GM12878 (cell line): ENCODE data around the gene ABCA13. TPM values are rescaled to one million over a fixed set of nuclear protein-coding genes. Genes with fewer than 3 reads are reported as not detected.

Experiments used
- ATAC-seq: fragments of 200-7000 bp; cut with Tn5 transposase; 3 replicates; pipeline ENCODE4 v1.9.1; 2020; ENCODE audit warnings: mild to moderate bottlenecking, moderate library complexity
- BruUV-seq: library from RNA; stranded (reverse); fragments of 400-500 nt; replicated peaks from 2 replicates; lab custom pipeline; 2021; lab: Mats Ljungman, UMichigan
- CTCF ChIA-PET: fragments of 300-600 bp; sonication (Branson Sonifier 250); formaldehyde crosslinking; extraction: SDS; loops from one replicate; lab custom pipeline; 2021; ENCODE audit warnings: inconsistent platforms; lab: Yijun Ruan, JAX
- POLR2A ChIA-PET: fragments of 350-600 bp; formaldehyde crosslinking; extraction: SDS; loops from one replicate; lab custom pipeline; 2021; ENCODE audit warnings: inconsistent platforms; lab: Charles Lee
- RAD21 ChIA-PET: fragments of 300-600 bp; sonication (Branson Sonifier 250); formaldehyde crosslinking; loops from one replicate; lab custom pipeline; 2023; ENCODE audit warnings: antibody characterized with exemption; ENCODE audit not compliant: unreplicated experiment; lab: Charles Lee
- SMC1A ChIA-PET: fragments of 300-600 bp; sonication (Branson Sonifier 250); formaldehyde crosslinking; loops from one replicate; lab custom pipeline; 2023; ENCODE audit not compliant: unreplicated experiment, uncharacterized antibody; lab: Charles Lee
- DNase-seq: peaks from one replicate; pipeline ENCODE4 v3.0.0-alpha.2; 2011; ENCODE audit warnings: low read depth, low spot score
- FAIRE-seq: peaks from 3 replicates; lab custom pipeline; 2011; peaks lifted over from hg19 to GRCh38; lab: Jason Lieb, UNC
- H2AFZ ChIP-seq: 2 replicates; pipeline ENCODE4 v1.6.0; 2011; ENCODE audit warnings: low read depth, low read length, control low read depth; ENCODE audit not compliant: control insufficient read depth
- H3K27ac ChIP-seq: 2 replicates; pipeline ENCODE4 v1.5.1; 2011; ENCODE audit warnings: control low read depth; ENCODE audit not compliant: control insufficient read depth, insufficient read depth
- H3K27me3 ChIP-seq, 2 experiments: replicated peaks in 1 of 2; 2 replicates each; pipeline versions ENCODE4 v1.6.0 to v1.6.1; 2011; ENCODE audit warnings: low read length in 1 of 2; ENCODE audit not compliant: control insufficient read depth in 2 of 2, insufficient read depth in 2 of 2
- H3K36me3 ChIP-seq, 2 experiments: 2 replicates each; pipeline ENCODE4 v1.5.1; 2011; ENCODE audit warnings: low read length in 1 of 2; ENCODE audit not compliant: control insufficient read depth in 2 of 2, insufficient read depth in 2 of 2
- H3K4me1 ChIP-seq: 2 replicates; pipeline ENCODE4 v1.6.1; 2011; ENCODE audit warnings: mild to moderate bottlenecking, low read length, moderate library complexity, mixed read lengths; ENCODE audit not compliant: control insufficient read depth, insufficient read depth
- H3K4me2 ChIP-seq: 2 replicates; pipeline ENCODE4 v1.6.0; 2011; ENCODE audit warnings: control low read depth; ENCODE audit not compliant: control insufficient read depth, insufficient read depth
- H3K4me3 ChIP-seq: fragments of 200-600 bp; sonication (generic); 2 replicates; pipeline ENCODE4 v1.5.1; 2016
- H3K79me2 ChIP-seq: 2 replicates; pipeline ENCODE4 v1.6.0; 2011; ENCODE audit warnings: low read length; ENCODE audit not compliant: control insufficient read depth, insufficient read depth
- H3K9ac ChIP-seq: 2 replicates; pipeline ENCODE4 v1.8.0; 2011; ENCODE audit warnings: low read length, control low read depth, mixed read lengths; ENCODE audit not compliant: control insufficient read depth, insufficient read depth
- H3K9me3 ChIP-seq: replicated peaks from 3 replicates; pipeline ENCODE4 v1.5.1; 2011; ENCODE audit warnings: mild to moderate bottlenecking, low read length; ENCODE audit not compliant: control insufficient read depth, insufficient read depth
- H4K20me1 ChIP-seq: 2 replicates; pipeline ENCODE4 v1.6.0; 2011; ENCODE audit not compliant: control insufficient read depth, insufficient read depth
- ATF7 ChIP-seq: fragments of 450-650 bp; IDR thresholded peaks from 2 replicates; pipeline ENCODE4 v1.6.1; 2016; ENCODE audit warnings: low read depth, mild to moderate bottlenecking
- EED ChIP-seq: sonication (generic); IDR thresholded peaks from 2 replicates; pipeline ENCODE4 v1.6.1; 2016; ENCODE audit warnings: antibody characterized with exemption, low read depth
- EGR1 ChIP-seq, 2 experiments: IDR thresholded peaks; 1 replicate in 1 of 2; 2 replicates in 1 of 2; pipeline ENCODE4 v1.6.1; 2011 to 2012; ENCODE audit warnings: low read depth in 2 of 2, low read length in 2 of 2, borderline replicate concordance in 1 of 2, mild to moderate bottlenecking in 1 of 2, moderate library complexity in 1 of 2
- GATAD2B ChIP-seq: fragments of 450-650 bp; conservative IDR thresholded peaks from 2 replicates; pipeline ENCODE4 v1.6.1; 2017; ENCODE audit warnings: low read depth, mild to moderate bottlenecking, moderate library complexity
- HCFC1 ChIP-seq: fragments of 150-350 bp; IDR thresholded peaks from 2 replicates; pipeline ENCODE4 v1.6.1; 2014; ENCODE audit warnings: low read length
- HDGF ChIP-seq: fragments of 450-650 bp; IDR thresholded peaks from 2 replicates; pipeline ENCODE4 v1.6.1; 2016; ENCODE audit warnings: antibody characterized with exemption
- NFXL1 ChIP-seq: fragments of 450-650 bp; IDR thresholded peaks from 2 replicates; pipeline ENCODE4 v1.6.1; 2017; ENCODE audit warnings: antibody characterized with exemption, mild to moderate bottlenecking, borderline replicate concordance
- RFX5 ChIP-seq: IDR thresholded peaks from 2 replicates; pipeline ENCODE4 v1.6.1; 2011; ENCODE audit warnings: low read depth, low read length, improper control_type of control experiment
- TCF12 ChIP-seq: IDR thresholded peaks from 2 replicates; pipeline ENCODE4 v1.6.1; 2011; ENCODE audit warnings: low read depth, mild to moderate bottlenecking, low read length
- ZNF274 ChIP-seq: IDR thresholded peaks from one replicate; pipeline ENCODE4 v1.8.0; 2011; ENCODE audit not compliant: insufficient read length, insufficient read depth
- ZNF622 ChIP-seq: fragments of 450-650 bp; IDR thresholded peaks from 2 replicates; pipeline ENCODE4 v1.6.1; 2017; ENCODE audit warnings: mild to moderate bottlenecking, inconsistent platforms
- WGBS: methylation state at CpG from one replicate; pipeline ENCODE4 v1.1.6; 2016; ENCODE audit warnings: low lambda C conversion rate; ENCODE audit not compliant: insufficient replicate concordance, insufficient coverage; ENCODE audit errors: missing lambda C conversion rate; 5-methylcytosine and 5-hydroxymethylcytosine counted together
- in situ Hi-C: fragments of 300-500 bp; cut with MboI; formaldehyde crosslinking; loops from 9 replicates; pipeline ENCODE4 v1.14.3; 2018; ENCODE audit warnings: mixed read lengths
- intact Hi-C: fragments of 100-400 bp; cut with micrococcal nuclease; formaldehyde crosslinking; loops from one replicate; pipeline ENCODE4 v1.14.2; 2022; ENCODE audit not compliant: unreplicated experiment
- polyA plus RNA-seq, 11 experiments: library from polyadenylated mRNA; depleted of rRNA in 4 of 11; unstranded in 6 of 11; stranded (reverse) in 5 of 11; fragments of >200 nt; fragmentation: Nextera tagmentation in 4 of 11; fragmentation: Illumina TruSeq in 1 of 11; extraction: Ambion mirVana in 4 of 11; extraction: Trizol in 1 of 11; gene quantifications; 1 replicate in 1 of 11; 2 replicates in 10 of 11; pipeline versions ENCODE4 v1.2.1 to v1.2.3, GENCODE V29; 2011 to 2016; ENCODE audit warnings: inconsistent platforms in 2 of 11, missing spikeins in 2 of 11, low read depth in 1 of 11
- total RNA-seq, 4 experiments: library from RNA; depleted of rRNA in 3 of 4; stranded (reverse); fragments of >200 nt in 3 of 4; fragmentation: Illumina TruSeq in 1 of 4; extraction: Trizol in 1 of 4; gene quantifications; 2 replicates each; pipeline versions ENCODE4 v1.2.1 to v1.2.3, GENCODE V29; 2013 to 2021
- TF ChIP-seq, protein P1 (sequence below): fragments of 450-650 bp; IDR thresholded peaks from 2 replicates; pipeline ENCODE4 v1.6.1; 2017; ENCODE audit warnings: mild to moderate bottlenecking, moderate library complexity
- TF ChIP-seq, protein P2 (sequence below): fragments of 450-650 bp; IDR thresholded peaks from 2 replicates; pipeline ENCODE4 v1.6.1; 2018; ENCODE audit warnings: borderline replicate concordance, mild to moderate bottlenecking; ENCODE audit not compliant: partially characterized antibody
- TF ChIP-seq, protein P3 (sequence below): fragments of 450-650 bp; IDR thresholded peaks from 2 replicates; pipeline ENCODE4 v1.6.1; 2017; ENCODE audit warnings: borderline replicate concordance

Gene ABCA13
- total and polyA plus RNA-seq, 10 of the 15 experiments (the other 5 are each of a cell fraction or from before 2014, with no cell fraction given) = under 0.01 to 0.98 (median 0.04) TPM; not detected in 2

DNA sequence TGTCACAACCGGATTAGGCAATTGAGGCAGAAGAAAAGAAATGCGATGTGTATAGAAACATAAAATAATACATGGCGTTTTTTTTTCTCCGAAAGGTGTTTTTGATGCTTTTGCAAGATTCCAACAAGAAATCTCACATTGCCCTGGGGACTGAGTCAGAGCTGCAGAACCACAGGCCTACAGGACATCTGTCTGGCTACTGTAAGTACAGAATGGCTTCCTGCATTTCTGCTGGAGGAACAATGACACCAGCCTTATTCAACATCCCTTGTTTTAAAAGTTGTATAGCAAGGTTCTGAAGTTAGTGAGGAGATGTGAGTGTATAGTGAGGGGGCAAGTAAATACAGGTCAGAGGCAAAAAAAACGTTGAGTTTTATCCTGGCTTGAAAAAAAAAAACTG is 256.4 kb downstream of the ABCA13 start:
- no peaks in the 10 kb centered on the region for H3K9me3 ChIP-seq
- DNase-seq (no peak), ATAC-seq (no peak), FAIRE-seq (no peak)
- no peak overlapping the region for H3K9ac ChIP-seq
- TF ChIP-seq NFXL1 (no peak), GATAD2B (no peak), ATF7 (no peak), ZNF622 (no peak), HCFC1 (no peak), EGR1 (IDR thresholded peaks at IDR 0.05; ENCODE audit: borderline replicate concordance in 1 of 2, low read depth in 2 of 2, low read length in 2 of 2) (no peak), ZNF274 (no peak), RFX5 (no peak), EED (no peak), HDGF (no peak), TCF12 (no peak)
- TF ChIP-seq, protein P1, sequence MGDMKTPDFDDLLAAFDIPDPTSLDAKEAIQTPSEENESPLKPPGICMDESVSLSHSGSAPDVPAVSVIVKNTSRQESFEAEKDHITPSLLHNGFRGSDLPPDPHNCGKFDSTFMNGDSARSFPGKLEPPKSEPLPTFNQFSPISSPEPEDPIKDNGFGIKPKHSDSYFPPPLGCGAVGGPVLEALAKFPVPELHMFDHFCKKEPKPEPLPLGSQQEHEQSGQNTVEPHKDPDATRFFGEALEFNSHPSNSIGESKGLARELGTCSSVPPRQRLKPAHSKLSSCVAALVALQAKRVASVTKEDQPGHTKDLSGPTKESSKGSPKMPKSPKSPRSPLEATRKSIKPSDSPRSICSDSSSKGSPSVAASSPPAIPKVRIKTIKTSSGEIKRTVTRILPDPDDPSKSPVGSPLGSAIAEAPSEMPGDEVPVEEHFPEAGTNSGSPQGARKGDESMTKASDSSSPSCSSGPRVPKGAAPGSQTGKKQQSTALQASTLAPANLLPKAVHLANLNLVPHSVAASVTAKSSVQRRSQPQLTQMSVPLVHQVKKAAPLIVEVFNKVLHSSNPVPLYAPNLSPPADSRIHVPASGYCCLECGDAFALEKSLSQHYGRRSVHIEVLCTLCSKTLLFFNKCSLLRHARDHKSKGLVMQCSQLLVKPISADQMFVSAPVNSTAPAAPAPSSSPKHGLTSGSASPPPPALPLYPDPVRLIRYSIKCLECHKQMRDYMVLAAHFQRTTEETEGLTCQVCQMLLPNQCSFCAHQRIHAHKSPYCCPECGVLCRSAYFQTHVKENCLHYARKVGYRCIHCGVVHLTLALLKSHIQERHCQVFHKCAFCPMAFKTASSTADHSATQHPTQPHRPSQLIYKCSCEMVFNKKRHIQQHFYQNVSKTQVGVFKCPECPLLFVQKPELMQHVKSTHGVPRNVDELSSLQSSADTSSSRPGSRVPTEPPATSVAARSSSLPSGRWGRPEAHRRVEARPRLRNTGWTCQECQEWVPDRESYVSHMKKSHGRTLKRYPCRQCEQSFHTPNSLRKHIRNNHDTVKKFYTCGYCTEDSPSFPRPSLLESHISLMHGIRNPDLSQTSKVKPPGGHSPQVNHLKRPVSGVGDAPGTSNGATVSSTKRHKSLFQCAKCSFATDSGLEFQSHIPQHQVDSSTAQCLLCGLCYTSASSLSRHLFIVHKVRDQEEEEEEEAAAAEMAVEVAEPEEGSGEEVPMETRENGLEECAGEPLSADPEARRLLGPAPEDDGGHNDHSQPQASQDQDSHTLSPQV = no peak
- TF ChIP-seq, protein P2, sequence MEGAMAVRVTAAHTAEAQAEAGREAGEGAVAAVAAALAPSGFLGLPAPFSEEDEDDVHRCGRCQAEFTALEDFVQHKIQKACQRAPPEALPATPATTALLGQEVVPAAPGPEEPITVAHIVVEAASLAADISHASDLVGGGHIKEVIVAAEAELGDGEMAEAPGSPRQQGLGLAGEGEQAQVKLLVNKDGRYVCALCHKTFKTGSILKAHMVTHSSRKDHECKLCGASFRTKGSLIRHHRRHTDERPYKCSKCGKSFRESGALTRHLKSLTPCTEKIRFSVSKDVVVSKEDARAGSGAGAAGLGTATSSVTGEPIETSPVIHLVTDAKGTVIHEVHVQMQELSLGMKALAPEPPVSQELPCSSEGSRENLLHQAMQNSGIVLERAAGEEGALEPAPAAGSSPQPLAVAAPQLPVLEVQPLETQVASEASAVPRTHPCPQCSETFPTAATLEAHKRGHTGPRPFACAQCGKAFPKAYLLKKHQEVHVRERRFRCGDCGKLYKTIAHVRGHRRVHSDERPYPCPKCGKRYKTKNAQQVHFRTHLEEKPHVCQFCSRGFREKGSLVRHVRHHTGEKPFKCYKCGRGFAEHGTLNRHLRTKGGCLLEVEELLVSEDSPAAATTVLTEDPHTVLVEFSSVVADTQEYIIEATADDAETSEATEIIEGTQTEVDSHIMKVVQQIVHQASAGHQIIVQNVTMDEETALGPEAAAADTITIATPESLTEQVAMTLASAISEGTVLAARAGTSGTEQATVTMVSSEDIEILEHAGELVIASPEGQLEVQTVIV = no peak
- TF ChIP-seq, protein P3, sequence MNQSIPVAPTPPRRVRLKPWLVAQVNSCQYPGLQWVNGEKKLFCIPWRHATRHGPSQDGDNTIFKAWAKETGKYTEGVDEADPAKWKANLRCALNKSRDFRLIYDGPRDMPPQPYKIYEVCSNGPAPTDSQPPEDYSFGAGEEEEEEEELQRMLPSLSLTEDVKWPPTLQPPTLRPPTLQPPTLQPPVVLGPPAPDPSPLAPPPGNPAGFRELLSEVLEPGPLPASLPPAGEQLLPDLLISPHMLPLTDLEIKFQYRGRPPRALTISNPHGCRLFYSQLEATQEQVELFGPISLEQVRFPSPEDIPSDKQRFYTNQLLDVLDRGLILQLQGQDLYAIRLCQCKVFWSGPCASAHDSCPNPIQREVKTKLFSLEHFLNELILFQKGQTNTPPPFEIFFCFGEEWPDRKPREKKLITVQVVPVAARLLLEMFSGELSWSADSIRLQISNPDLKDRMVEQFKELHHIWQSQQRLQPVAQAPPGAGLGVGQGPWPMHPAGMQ = no peak
- ChIA-PET CTCF (no interaction called here), POLR2A (no interaction called here), SMC1A (no interaction called here), RAD21 (no interaction called here)
- H3K4me1 ChIP-seq = no peaks in the 10 kb centered on the region
- no peak overlapping the region for H2AFZ ChIP-seq
- H3K27ac ChIP-seq = no peak overlapping the region
- no TSS peak for BruUV-seq
- no peak overlapping the region for H3K4me2 ChIP-seq
- H4K20me1 ChIP-seq = no peaks in the 10 kb centered on the region
- in situ Hi-C loops (no loop called here), intact Hi-C loops (no loop called here)
- H3K36me3 ChIP-seq = no peaks in the 10 kb centered on the region
- no peaks in the 10 kb centered on the region for H3K27me3 ChIP-seq
- WGBS = 36% methylated on average over 5 of the region's 5 CpGs
- no peaks in the 10 kb centered on the region for H3K79me2 ChIP-seq
- no peak overlapping the region for H3K4me3 ChIP-seq
